Right atrium auricular region (tissue), 2 donors: ENCODE measurements around the gene MADCAM1. TPM values are rescaled to one million over a fixed set of nuclear protein-coding genes. Genes with fewer than 3 reads are reported as not detected.

Experiments used
- DNase-seq: peaks from one replicate; pipeline ENCODE4 v3.0.0-alpha.2; 2019; ENCODE audit warnings: low spot score
- H3K27ac ChIP-seq, 2 donors: fragments of 200-600 bp; sonication (generic); 1 replicate in 1 of 2; 2 replicates in 1 of 2; pipeline ENCODE4 v1.5.1; 2016 to 2019
- H3K27me3 ChIP-seq, 2 donors: fragments of 200-600 bp; sonication (generic); one replicate each; pipeline versions ENCODE4 v1.5.1 to v1.6.0; 2017 to 2019
- H3K36me3 ChIP-seq: fragments of 200-600 bp; sonication (generic); one replicate; pipeline ENCODE4 v1.5.1; 2016
- H3K4me1 ChIP-seq, 2 donors: fragments of 200-600 bp; sonication (generic); one replicate each; pipeline versions ENCODE4 v1.5.1 to v1.6.0; 2017 to 2019
- H3K4me3 ChIP-seq, 2 donors: fragments of 200-600 bp; sonication (generic); 1 replicate in 1 of 2; 2 replicates in 1 of 2; pipeline ENCODE4 v1.5.1; 2017 to 2019; ENCODE audit warnings: mild to moderate bottlenecking in 1 of 2, moderate library complexity in 1 of 2
- H3K9me3 ChIP-seq, 2 donors: fragments of 200-600 bp; sonication (generic); one replicate each; pipeline ENCODE4 v1.5.1; 2019
- total RNA-seq, 2 donors: library from RNA; depleted of rRNA; stranded (reverse); fragments of >200 nt; gene quantifications; one replicate each; pipeline ENCODE4 v1.1.0, GENCODE V29; 2016
- TF ChIP-seq, protein P1 (sequence below), 2 donors: fragments of 200-600 bp; sonication (generic); IDR thresholded peaks; one replicate each; pipeline ENCODE4 v1.5.1; 2019; ENCODE audit warnings: antibody characterized with exemption in 2 of 2

MADCAM1 gene
- total RNA-seq, 2 donors from 2014 or later, result not detected

DNA sequence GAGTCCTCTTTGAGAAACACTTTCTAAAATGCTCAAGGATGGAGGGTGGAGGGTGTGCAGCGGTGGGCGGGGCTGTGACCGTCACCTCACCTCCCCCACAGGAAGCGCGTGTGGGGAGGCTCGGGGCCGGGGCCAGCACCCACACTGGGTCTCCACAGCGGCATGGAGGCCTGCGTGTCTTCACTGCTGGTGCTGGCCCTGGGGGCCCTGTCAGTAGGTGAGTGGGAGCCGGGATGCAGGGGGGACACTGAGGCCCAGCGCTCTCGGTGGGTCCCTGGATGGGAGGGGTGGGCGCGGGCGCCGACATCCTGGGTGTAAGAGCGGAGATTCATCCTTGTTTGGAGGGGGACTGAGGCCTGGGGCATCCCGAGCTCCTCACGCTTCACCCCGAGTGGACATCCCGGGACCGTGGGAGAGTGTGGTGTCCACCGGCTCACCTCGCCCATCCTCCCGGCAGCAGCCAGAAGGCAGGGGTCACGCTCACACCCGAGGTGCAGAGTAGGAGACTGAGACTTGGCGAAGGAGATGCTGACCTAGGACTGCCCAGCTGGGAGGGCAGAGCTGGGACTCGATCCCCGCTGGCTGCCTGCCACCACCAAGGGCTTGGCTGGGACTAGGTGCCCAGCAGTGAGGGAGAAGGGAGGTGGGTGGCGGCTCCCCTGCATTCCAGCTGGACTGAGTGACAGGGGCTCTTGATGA lies 47.8 kb downstream of the MADCAM1 start, which contains the start of gene GZMM:
GZMM (plus strand) TSS at position 144 of the 699 bp plus-strand sequence; CDS start at position 163, 19 bp downstream.
- TF ChIP-seq, protein P1, sequence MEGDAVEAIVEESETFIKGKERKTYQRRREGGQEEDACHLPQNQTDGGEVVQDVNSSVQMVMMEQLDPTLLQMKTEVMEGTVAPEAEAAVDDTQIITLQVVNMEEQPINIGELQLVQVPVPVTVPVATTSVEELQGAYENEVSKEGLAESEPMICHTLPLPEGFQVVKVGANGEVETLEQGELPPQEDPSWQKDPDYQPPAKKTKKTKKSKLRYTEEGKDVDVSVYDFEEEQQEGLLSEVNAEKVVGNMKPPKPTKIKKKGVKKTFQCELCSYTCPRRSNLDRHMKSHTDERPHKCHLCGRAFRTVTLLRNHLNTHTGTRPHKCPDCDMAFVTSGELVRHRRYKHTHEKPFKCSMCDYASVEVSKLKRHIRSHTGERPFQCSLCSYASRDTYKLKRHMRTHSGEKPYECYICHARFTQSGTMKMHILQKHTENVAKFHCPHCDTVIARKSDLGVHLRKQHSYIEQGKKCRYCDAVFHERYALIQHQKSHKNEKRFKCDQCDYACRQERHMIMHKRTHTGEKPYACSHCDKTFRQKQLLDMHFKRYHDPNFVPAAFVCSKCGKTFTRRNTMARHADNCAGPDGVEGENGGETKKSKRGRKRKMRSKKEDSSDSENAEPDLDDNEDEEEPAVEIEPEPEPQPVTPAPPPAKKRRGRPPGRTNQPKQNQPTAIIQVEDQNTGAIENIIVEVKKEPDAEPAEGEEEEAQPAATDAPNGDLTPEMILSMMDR (IDR thresholded peaks at IDR 0.05), result no peak
- Histone ChIP-seq H3K4me1 (no peaks in the 10 kb centered on the region), H3K27ac (no peak within 1 kb of the TSS), H3K27me3 (no peaks in the 10 kb centered on the region), H3K9me3 (no peaks in the 10 kb centered on the region), H3K36me3 (peaks cover 32% of the 10 kb centered on the region), H3K4me3 (no peak within 1 kb of the TSS)
- DNase-seq, result no peak

DNA sequence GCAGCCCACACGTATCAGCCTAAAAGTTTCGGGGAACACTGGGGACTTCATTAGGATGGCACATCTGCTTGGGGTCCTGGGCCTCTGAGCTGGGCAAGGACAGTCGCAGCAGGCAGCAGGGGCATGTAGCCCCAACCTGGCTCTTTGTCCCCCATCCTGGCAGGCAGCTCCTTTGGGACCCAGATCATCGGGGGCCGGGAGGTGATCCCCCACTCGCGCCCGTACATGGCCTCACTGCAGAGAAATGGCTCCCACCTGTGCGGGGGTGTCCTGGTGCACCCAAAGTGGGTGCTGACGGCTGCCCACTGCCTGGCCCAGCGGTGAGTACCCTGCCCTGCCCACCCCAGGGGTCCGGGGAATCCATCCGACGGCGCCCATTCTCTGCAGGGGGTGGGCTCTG lies 50.8 kb downstream of the MADCAM1 start:
- Histone ChIP-seq H3K9me3 (no peaks in the 10 kb centered on the region), H3K4me3 (no peak overlapping the region), H3K27me3 (no peaks in the 10 kb centered on the region), H3K4me1 (peaks cover 0 to 5% of the 10 kb centered on the region in 2 donors), H3K36me3 (peaks cover 11% of the 10 kb centered on the region), H3K27ac (no peak overlapping the region)
- DNase-seq, result no peak
- TF ChIP-seq, protein P1 (IDR thresholded peaks at IDR 0.05), result no peak

DNA sequence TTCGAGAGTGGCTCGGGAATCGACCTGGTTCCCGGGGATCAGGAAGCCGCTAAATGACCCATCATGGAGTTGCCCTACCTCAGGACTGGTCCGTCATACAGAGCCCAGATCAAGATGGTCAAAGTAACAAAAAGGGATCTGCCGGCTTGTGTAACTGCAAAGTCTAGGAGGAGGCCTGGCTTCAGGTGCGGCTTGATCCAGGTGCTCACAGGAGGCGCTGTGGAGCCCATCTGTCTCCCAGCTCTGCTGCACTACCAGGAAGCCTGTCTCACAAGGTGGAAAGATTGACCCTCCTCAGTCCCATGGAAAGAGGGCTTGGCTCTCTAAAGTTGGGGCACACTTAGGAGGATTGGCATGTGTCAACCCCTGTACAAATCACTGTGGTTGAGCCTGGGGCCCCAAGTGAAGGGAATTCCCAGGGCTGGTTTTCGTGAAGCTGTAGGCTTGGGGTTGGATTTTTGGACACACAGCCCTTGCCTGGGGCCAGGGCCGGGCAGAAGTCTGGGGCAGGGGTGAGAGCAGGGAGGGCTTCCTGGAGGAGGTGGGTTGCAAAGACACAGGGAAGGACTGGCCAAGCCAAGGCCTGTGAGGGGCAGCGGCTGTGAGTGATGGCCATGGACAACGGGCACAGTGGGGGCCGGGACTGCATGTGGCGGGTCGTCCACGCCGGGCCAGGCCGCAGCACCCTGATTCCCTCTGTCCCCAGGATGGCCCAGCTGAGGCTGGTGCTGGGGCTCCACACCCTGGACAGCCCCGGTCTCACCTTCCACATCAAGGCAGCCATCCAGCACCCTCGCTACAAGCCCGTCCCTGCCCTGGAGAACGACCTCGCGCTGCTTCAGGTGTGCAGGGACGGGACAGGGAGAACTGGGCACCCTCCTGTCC lies 51.8 kb downstream of the MADCAM1 start:
- Histone ChIP-seq H3K36me3 (peaks cover 1% of the 10 kb centered on the region), H3K27me3 (no peaks in the 10 kb centered on the region), H3K4me1 (peaks cover 0 to 5% of the 10 kb centered on the region in 2 donors), H3K4me3 (no peak overlapping the region), H3K27ac (no peak overlapping the region), H3K9me3 (no peaks in the 10 kb centered on the region)
- no peak for DNase-seq
- TF ChIP-seq, protein P1 (IDR thresholded peaks at IDR 0.05), result no peak

DNA sequence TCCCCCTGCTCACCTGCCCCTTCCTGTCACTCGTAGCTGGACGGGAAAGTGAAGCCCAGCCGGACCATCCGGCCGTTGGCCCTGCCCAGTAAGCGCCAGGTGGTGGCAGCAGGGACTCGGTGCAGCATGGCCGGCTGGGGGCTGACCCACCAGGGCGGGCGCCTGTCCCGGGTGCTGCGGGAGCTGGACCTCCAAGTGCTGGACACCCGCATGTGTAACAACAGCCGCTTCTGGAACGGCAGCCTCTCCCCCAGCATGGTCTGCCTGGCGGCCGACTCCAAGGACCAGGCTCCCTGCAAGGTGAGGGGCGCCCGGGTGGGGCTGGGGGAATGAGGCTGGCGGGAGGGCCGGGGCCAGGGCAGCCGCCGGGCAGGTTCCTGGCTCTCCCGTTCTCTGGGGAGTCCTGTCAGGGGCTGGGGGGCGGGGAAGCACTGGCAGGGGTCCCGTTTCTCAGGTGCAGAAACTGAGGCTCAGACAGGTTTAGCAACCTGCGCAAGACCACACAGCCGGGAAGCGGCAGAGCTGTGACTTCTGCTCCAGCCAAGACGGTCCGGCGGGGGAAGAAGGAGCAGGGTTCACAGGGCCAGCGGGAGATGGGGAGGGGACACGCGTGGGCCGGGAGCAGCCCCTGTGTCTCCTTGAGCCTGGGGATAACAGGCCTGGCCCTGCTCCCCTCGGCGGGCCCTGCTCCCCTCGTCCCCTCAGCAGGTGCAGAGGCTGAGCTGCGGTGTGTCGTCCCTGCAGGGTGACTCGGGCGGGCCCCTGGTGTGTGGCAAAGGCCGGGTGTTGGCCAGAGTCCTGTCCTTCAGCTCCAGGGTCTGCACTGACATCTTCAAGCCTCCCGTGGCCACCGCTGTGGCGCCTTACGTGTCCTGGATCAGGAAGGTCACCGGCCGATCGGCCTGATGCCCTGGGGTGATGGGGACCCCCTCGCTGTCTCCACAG lies 52.9 kb downstream of the MADCAM1 start:
- Histone ChIP-seq H3K27ac (no peak overlapping the region), H3K4me3 (no peak overlapping the region), H3K36me3 (no peaks in the 10 kb centered on the region), H3K27me3 (no peaks in the 10 kb centered on the region), H3K4me1 (peaks cover 0 to 5% of the 10 kb centered on the region in 2 donors), H3K9me3 (no peaks in the 10 kb centered on the region)
- TF ChIP-seq, protein P1 (IDR thresholded peaks at IDR 0.05), result no peak
- no peak for DNase-seq

- no peaks in the 10 kb centered on the region for H3K9me3 ChIP-seq
- no peak for DNase-seq
- H3K36me3 ChIP-seq, result no peaks in the 10 kb centered on the region
- TF ChIP-seq, protein P1 (IDR thresholded peaks at IDR 0.05), result no peak
- peaks cover 0 to 26% of the 10 kb centered on the region in 2 donors for H3K4me1 ChIP-seq
- no peak overlapping the region for H3K27ac ChIP-seq
- no peak overlapping the region for H3K4me3 ChIP-seq
- no peaks in the 10 kb centered on the region for H3K27me3 ChIP-seq
Measured at GRCh38 chr19:554817-555216, 58.5 kb downstream of the MADCAM1 start.
